ENCODE measurements around the gene CYBA.

Gene CYBA

GRCh38 chr16:88627531-88628411, 23.1 kb downstream of the CYBA start:
- no peak for DNase-seq (ENCODE audit: low spot score)
- TF ChIP-seq CTCF (IDR thresholded peaks at IDR 0.05): no peak
- Histone ChIP-seq H3K4me3 (no peak overlapping the region), H3K27ac (no peak overlapping the region)

- no peak for TF ChIP-seq CTCF (IDR thresholded peaks at IDR 0.05)
- no peak overlapping the region for H3K27ac ChIP-seq
- no peak overlapping the region for H3K4me3 ChIP-seq
- no peak for DNase-seq (ENCODE audit: low spot score)
These were observed 24.2 kb downstream of the CYBA start for GRCh38 chr16:88626646-88627045.

- Histone ChIP-seq H3K4me3 (no peak overlapping the region), H3K27ac (no peak overlapping the region)
- TF ChIP-seq CTCF (IDR thresholded peaks at IDR 0.05): no peak
- DNase-seq (ENCODE audit: low spot score): no peak
These were observed 25.8 kb downstream of the CYBA start for GRCh38 chr16:88624977-88625576.

DNA sequence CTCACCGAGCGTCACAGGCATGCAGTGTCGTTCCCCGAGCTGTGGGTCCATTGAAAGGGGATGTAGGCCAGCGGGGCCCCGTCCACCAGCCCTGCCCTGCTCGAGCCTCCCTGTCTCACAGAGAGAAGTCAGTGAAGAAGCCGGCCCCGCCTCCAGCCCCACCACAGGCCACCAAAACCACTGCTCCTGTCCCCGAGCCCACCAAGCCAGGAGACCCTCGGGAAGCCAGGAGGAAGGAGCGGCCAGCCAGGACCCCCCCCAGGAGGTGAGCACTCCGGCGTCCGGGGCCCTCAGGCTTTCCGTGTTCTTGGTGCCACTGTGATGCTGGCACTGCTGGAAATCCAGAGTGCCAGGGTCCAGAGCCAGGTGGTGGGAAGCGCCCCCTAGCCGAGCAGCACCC, 26.4 kb downstream of the CYBA start:
- DNase-seq (ENCODE audit: low spot score): no peak
- H3K4me3 ChIP-seq: no peak overlapping the region
- H3K27ac ChIP-seq: no peak overlapping the region
- no peak for TF ChIP-seq CTCF (IDR thresholded peaks at IDR 0.05)

GRCh38 chr16:88623858-88624257, 27.0 kb downstream of the CYBA start:
- no peak for TF ChIP-seq CTCF (IDR thresholded peaks at IDR 0.05)
- DNase-seq (ENCODE audit: low spot score): no peak
- H3K4me3 ChIP-seq: no peak overlapping the region
- H3K27ac ChIP-seq: no peak overlapping the region

- TF ChIP-seq CTCF (IDR thresholded peaks at IDR 0.05): no peak
These were observed 28.0 kb downstream of the CYBA start for GRCh38 chr16:88622866-88623265.

GRCh38 chr16:88622125-88622524, 28.7 kb downstream of the CYBA start:
- no peak for DNase-seq (ENCODE audit: low spot score)
- H3K4me3 ChIP-seq: no peak overlapping the region
- no peak for TF ChIP-seq CTCF (IDR thresholded peaks at IDR 0.05)
- H3K27ac ChIP-seq: no peak overlapping the region

More at GRCh38 chr16:88622866-88623265, 28.0 kb downstream of the CYBA start:
- Histone ChIP-seq H3K27ac (no peak overlapping the region), H3K4me3 (no peak overlapping the region)
- DNase-seq (ENCODE audit: low spot score): no peak
